ENCODE data around the gene LRP8. TPM values are rescaled to one million over a fixed set of nuclear protein-coding genes. Genes with fewer than 3 reads are reported as not detected.

LRP8 gene
- total RNA-seq, 1 experiment from 2014 or later: 56.3 TPM

DNA sequence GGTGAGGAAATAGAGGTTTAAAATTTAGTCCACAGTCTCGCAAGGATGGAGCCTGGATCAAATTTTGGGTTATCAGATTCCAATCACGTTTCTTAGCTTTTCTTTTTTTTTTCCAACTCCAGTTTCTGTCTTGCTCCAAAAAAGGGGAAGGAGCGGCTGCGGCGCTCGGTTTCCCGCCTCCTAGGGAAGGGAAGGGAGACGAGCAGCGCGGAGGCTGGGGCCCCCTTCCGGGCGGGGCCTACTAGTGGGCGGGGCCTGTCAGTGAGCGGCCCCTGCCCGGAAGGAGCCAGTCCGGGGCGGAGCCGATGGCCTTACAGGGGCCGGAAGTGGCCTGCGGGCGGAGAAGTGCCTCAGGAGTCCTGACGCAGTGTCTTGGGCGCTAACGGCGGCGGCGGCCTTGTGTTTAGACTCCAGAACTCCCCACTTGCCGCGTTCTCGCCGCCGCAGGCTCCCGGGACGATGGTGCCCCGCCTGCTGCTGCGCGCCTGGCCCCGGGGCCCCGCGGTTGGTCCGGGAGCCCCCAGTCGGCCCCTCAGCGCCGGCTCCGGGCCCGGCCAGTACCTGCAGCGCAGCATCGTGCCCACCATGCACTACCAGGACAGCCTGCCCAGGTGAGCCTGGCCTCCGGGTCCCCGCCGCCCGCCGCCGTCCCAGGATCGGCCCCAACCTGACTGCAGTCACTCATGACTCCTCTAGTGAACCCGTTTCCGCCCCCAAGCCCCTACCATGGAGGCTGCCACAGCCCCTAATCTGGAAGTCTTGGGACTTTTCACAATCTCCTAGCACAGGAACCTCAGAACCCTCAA, 131.2 kb downstream of the LRP8 start, which contains the start of gene CPT2:
Gene CPT2 (plus strand): TSS at position 340 of the 806 bp plus-strand sequence. CDS start 120 bp downstream, at position 460.
- Histone ChIP-seq H3K27ac (ENCODE audit: low read depth, low read length) (peak within 1 kb of the TSS; percentile 81), H3K79me2 (ENCODE audit: insufficient read depth, low read length) (peaks cover 18% of the 10 kb centered on the region), H3K27me3 (ENCODE audit: insufficient read depth, low read length) (no peaks in the 10 kb centered on the region), H3K36me3 (ENCODE audit: control insufficient read depth in 1 of 2, insufficient read depth in 2 of 2, low read length in 2 of 2) (0 out of 4 replicates have a peak, but pooled peaks cover 0 to 2% of the 10 kb centered on the region in 2 experiments), H3K9me2 (ENCODE audit: insufficient read depth) (no peaks in the 10 kb centered on the region), H3K4me2 (ENCODE audit: low read length) (peak within 1 kb of the TSS; percentile 93), H2AFZ (ENCODE audit: low read depth, low read length, poor library complexity, severe bottlenecking) (peak within 1 kb of the TSS; percentile 83), H3K9ac (ENCODE audit: low read length) (peak within 1 kb of the TSS; percentile 91), H4K20me1 (ENCODE audit: insufficient read depth) (no peaks in the 10 kb centered on the region), H3K4me1 (ENCODE audit: control insufficient read depth in 1 of 2, insufficient read depth in 2 of 2, low read length in 2 of 2) (peaks cover 10 to 24% of the 10 kb centered on the region in 2 experiments), H3K9me3 (ENCODE audit: control insufficient read depth in 1 of 2, insufficient read depth in 1 of 2, low read depth in 1 of 2, low read length in 2 of 2) (no peaks in the 10 kb centered on the region), H3K4me3 (replicated peaks in 1 of 2; ENCODE audit: low read depth in 1 of 2, low read length in 2 of 2) (peak within 1 kb of the TSS; percentile 66 to 83)
- BruUV-seq (replicated peaks): no TSS peak
- ChIA-PET CTCF (interaction anchor here (4.7 kb wide), 1 partner anchor 14 kb away, joined by 15 read pairs; no protein-coding TSS in a partner anchor), POLR2A (no interaction called here), RAD21 (ENCODE audit: low non-redundant PET in 1 of 2, low total read pairs in 2 of 2, uncharacterized antibody in 2 of 2, unreplicated experiment in 2 of 2) (no interaction called here)
- DNase-seq (ENCODE audit: low read depth, low spot score) (peak; percentile 71), ATAC-seq (peak; percentile 99)
- intact Hi-C loops (cut with micrococcal nuclease): no loop called here
- TF ChIP-seq SRF (IDR thresholded peaks at IDR 0.05; ENCODE audit: low read depth) (peak; percentile 79), ZFX (IDR thresholded peaks at IDR 0.05) (peak; percentile 84), POLR2AphosphoS5 (IDR thresholded peaks at IDR 0.05; ENCODE audit: low read depth, low read length) (peak; percentile 98), ELF1 (IDR thresholded peaks at IDR 0.05; ENCODE audit: borderline replicate concordance, low read depth) (peak; percentile 71), TCF7L2 (IDR thresholded peaks at IDR 0.05; ENCODE audit: borderline replicate concordance, extremely low read depth, insufficient read depth, insufficient read length) (no peak), ZBTB33 (IDR thresholded peaks at IDR 0.05; ENCODE audit: extremely low read depth, insufficient replicate concordance, low read length) (no peak), CEBPB (IDR thresholded peaks at IDR 0.05; ENCODE audit: low read depth) (no peak), ZNF274 (IDR thresholded peaks at IDR 0.05; ENCODE audit: low read depth, low read length) (no peak), EZH2 (IDR thresholded peaks at IDR 0.05) (no peak), RAD21 (IDR thresholded peaks at IDR 0.05; ENCODE audit: low read depth) (no peak), EGR1 (IDR thresholded peaks at IDR 0.05; ENCODE audit: low read depth) (no peak), FOSL1 (IDR thresholded peaks at IDR 0.05; ENCODE audit: low read depth) (no peak), SP1 (IDR thresholded peaks at IDR 0.05; ENCODE audit: low read depth) (peak; percentile 41; the same call in 1 of the 2 replicates), CBX3 (IDR thresholded peaks at IDR 0.05; ENCODE audit: low read depth) (no peak), EZH2phosphoT487 (IDR thresholded peaks at IDR 0.05; ENCODE audit: borderline replicate concordance) (no peak), YY1 (IDR thresholded peaks at IDR 0.05; ENCODE audit: extremely low read depth, insufficient replicate concordance, low read depth, low read length) (peak; percentile 46)
- TF ChIP-seq, protein P1, sequence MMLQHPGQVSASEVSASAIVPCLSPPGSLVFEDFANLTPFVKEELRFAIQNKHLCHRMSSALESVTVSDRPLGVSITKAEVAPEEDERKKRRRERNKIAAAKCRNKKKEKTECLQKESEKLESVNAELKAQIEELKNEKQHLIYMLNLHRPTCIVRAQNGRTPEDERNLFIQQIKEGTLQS (IDR thresholded peaks at IDR 0.05): no peak
- TF ChIP-seq, protein P2, sequence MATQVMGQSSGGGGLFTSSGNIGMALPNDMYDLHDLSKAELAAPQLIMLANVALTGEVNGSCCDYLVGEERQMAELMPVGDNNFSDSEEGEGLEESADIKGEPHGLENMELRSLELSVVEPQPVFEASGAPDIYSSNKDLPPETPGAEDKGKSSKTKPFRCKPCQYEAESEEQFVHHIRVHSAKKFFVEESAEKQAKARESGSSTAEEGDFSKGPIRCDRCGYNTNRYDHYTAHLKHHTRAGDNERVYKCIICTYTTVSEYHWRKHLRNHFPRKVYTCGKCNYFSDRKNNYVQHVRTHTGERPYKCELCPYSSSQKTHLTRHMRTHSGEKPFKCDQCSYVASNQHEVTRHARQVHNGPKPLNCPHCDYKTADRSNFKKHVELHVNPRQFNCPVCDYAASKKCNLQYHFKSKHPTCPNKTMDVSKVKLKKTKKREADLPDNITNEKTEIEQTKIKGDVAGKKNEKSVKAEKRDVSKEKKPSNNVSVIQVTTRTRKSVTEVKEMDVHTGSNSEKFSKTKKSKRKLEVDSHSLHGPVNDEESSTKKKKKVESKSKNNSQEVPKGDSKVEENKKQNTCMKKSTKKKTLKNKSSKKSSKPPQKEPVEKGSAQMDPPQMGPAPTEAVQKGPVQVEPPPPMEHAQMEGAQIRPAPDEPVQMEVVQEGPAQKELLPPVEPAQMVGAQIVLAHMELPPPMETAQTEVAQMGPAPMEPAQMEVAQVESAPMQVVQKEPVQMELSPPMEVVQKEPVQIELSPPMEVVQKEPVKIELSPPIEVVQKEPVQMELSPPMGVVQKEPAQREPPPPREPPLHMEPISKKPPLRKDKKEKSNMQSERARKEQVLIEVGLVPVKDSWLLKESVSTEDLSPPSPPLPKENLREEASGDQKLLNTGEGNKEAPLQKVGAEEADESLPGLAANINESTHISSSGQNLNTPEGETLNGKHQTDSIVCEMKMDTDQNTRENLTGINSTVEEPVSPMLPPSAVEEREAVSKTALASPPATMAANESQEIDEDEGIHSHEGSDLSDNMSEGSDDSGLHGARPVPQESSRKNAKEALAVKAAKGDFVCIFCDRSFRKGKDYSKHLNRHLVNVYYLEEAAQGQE (IDR thresholded peaks at IDR 0.05; ENCODE audit: low read depth): no peak
- TF ChIP-seq, protein P3, sequence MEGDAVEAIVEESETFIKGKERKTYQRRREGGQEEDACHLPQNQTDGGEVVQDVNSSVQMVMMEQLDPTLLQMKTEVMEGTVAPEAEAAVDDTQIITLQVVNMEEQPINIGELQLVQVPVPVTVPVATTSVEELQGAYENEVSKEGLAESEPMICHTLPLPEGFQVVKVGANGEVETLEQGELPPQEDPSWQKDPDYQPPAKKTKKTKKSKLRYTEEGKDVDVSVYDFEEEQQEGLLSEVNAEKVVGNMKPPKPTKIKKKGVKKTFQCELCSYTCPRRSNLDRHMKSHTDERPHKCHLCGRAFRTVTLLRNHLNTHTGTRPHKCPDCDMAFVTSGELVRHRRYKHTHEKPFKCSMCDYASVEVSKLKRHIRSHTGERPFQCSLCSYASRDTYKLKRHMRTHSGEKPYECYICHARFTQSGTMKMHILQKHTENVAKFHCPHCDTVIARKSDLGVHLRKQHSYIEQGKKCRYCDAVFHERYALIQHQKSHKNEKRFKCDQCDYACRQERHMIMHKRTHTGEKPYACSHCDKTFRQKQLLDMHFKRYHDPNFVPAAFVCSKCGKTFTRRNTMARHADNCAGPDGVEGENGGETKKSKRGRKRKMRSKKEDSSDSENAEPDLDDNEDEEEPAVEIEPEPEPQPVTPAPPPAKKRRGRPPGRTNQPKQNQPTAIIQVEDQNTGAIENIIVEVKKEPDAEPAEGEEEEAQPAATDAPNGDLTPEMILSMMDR (IDR thresholded peaks at IDR 0.05 in 2 of 3, conservative IDR thresholded peaks at IDR 0.05 in 1 of 3; ENCODE audit: borderline replicate concordance in 1 of 3, insufficient read depth in 1 of 3, low read depth in 2 of 3, low read length in 2 of 3): no peak
